ENCODE results near the gene EXOSC10. TPM values are rescaled to one million over a fixed set of nuclear protein-coding genes. Genes with fewer than 3 reads are reported as not detected.
"Not testable (repeated sequence)": the region's sequence is repeated elsewhere in the genome, so short reads cannot be mapped to it uniquely, and the experiment has no call there.

EXOSC10 gene
- total and polyA plus RNA-seq, 12 donors: 25.5 to 107 (median 41.1) TPM

- H3K27me3 ChIP-seq: no peaks in the 10 kb centered on the region
- no peak overlapping the region for H3K27ac ChIP-seq
- no peaks in the 10 kb centered on the region for H3K4me1 ChIP-seq (replicated peaks in 1 of 2)
- no peak for DNase-seq
- H3K4me3 ChIP-seq: no peak overlapping the region
- H3K36me3 ChIP-seq (replicated peaks in 1 of 2): no peaks in the 10 kb centered on the region
- WGBS, 4 donors: 44 to 70% (median 54%) methylated on average over 2 of the region's 2 CpGs
- intact Hi-C loops (cut with DNase I): loop anchor here (5.0 to 10.0 kb wide), 2 partner anchors 603 to 605 kb away; no protein-coding TSS in a partner anchor
- H3K9me3 ChIP-seq (replicated peaks in 1 of 3): no peaks in the 10 kb centered on the region
- TF ChIP-seq POLR2A (IDR thresholded peaks at IDR 0.05) (no peak), CTCF (IDR thresholded peaks at IDR 0.05) (no peak)
Measured at GRCh38 chr1:11039351-11040104, 60.1 kb downstream of the EXOSC10 start.

GRCh38 chr1:11037740-11038182 lies 61.9 kb downstream of the EXOSC10 start:
- DNase-seq: peak; percentile 78 to 95 (median 89)
- intact Hi-C loops (cut with DNase I): loop anchor here in 1 of 2 donors (5.0 kb wide), 1 partner anchor 605 kb away; no protein-coding TSS in a partner anchor
- TF ChIP-seq CTCF (IDR thresholded peaks at IDR 0.05): peak; percentile 92 to 97 (median 95)
- no peak for TF ChIP-seq POLR2A (IDR thresholded peaks at IDR 0.05)
- Histone ChIP-seq H3K27me3 (no peaks in the 10 kb centered on the region), H3K36me3 (replicated peaks in 1 of 2) (no peaks in the 10 kb centered on the region), H3K9me3 (replicated peaks in 1 of 3) (no peaks in the 10 kb centered on the region), H3K4me1 (replicated peaks in 1 of 2) (no peaks in the 10 kb centered on the region), H3K4me3 (no peak overlapping the region), H3K27ac (no peak overlapping the region)
- WGBS, 4 donors: 0 to 2% (median 1%) methylated on average over 7 to 8 of the region's 8 CpGs

- not testable (repeated sequence) for H3K27ac ChIP-seq; H3K4me3 ChIP-seq; H3K36me3 ChIP-seq (replicated peaks in 1 of 2); H3K9me3 ChIP-seq (replicated peaks in 1 of 3); H3K4me1 ChIP-seq (replicated peaks in 1 of 2); H3K27me3 ChIP-seq
- intact Hi-C loops (cut with DNase I): loop anchor here in 1 of 2 donors (5.0 kb wide), 1 partner anchor 605 kb away; no protein-coding TSS in a partner anchor
- 50 to 55% (median 52%) methylated on average over 18 of the region's 18 CpGs for WGBS, 4 donors
- DNase-seq: peak in 2 of 7 donors; percentile 12 to 21
Measured at GRCh38 chr1:11037019-11037739, 62.5 kb downstream of the EXOSC10 start.

- TF ChIP-seq POLR2A (IDR thresholded peaks at IDR 0.05) (no peak), CTCF (IDR thresholded peaks at IDR 0.05) (no peak)
- no peak overlapping the region for H3K27ac ChIP-seq
- WGBS, 4 donors: 88 to 95% (median 92%) methylated on average over 10 of the region's 10 CpGs
- intact Hi-C loops (cut with DNase I): no loop called here
- DNase-seq: peak in 2 of 7 donors; percentile 13 to 45
- no peaks in the 10 kb centered on the region for H3K9me3 ChIP-seq (replicated peaks in 1 of 3)
- H3K36me3 ChIP-seq (replicated peaks in 1 of 2): peaks cover 0 to 17% of the 10 kb centered on the region in 2 donors
- no peaks in the 10 kb centered on the region for H3K27me3 ChIP-seq
- no peak overlapping the region for H3K4me3 ChIP-seq
- H3K4me1 ChIP-seq (replicated peaks in 1 of 2): no peaks in the 10 kb centered on the region
Measured at GRCh38 chr1:11031624-11032262, 67.9 kb downstream of the EXOSC10 start.

Measured in adrenal gland (tissue), 12 donors.